ENCODE data around the gene VEGFC. TPM values are rescaled to one million over a fixed set of nuclear protein-coding genes. Genes with fewer than 3 reads are reported as not detected.

Gene VEGFC
- polyA plus RNA-seq, 1 donor (not counting 4 experiments of a cell fraction or from before 2014, with no cell fraction given): 19.4 TPM

- Histone ChIP-seq H4K20me1 (ENCODE audit: control insufficient read depth, extremely low read depth, insufficient read depth, low read length) (no peaks in the 10 kb centered on the region), H3K4me1 (ENCODE audit: control insufficient read depth, extremely low read depth, insufficient read depth, low read length) (no peaks in the 10 kb centered on the region), H3K9ac (ENCODE audit: control insufficient read depth, extremely low read depth, insufficient read depth, low read length) (no peak overlapping the region), H3K27ac (ENCODE audit: control insufficient read depth, insufficient read depth, low read length) (no peak overlapping the region), H3K27me3 (ENCODE audit: control insufficient read depth, extremely low read depth, insufficient read depth, low read length) (no peaks in the 10 kb centered on the region), H2AFZ (ENCODE audit: control insufficient read depth, low read length) (no peak overlapping the region), H3K79me2 (ENCODE audit: control insufficient read depth, insufficient read depth, low read length) (no peaks in the 10 kb centered on the region), H3K4me2 (ENCODE audit: control insufficient read depth, extremely low read depth, insufficient read depth, low read depth, low read length) (no peak overlapping the region), H3K36me3 (ENCODE audit: control insufficient read depth in 2 of 2, extremely low read depth in 1 of 2, insufficient read depth in 2 of 2, low read length in 2 of 2) (no peaks in the 10 kb centered on the region), H3K9me1 (ENCODE audit: control insufficient read depth, extremely low read depth, insufficient read depth, low read length) (no peaks in the 10 kb centered on the region), H3K4me3 (ENCODE audit: control insufficient read depth in 2 of 3, extremely low read depth in 1 of 3, insufficient read depth in 2 of 3, low read depth in 1 of 3, low read length in 3 of 3) (no peak overlapping the region), H3K9me3 (ENCODE audit: control insufficient read depth, low read depth, low read length) (no peaks in the 10 kb centered on the region)
- TF ChIP-seq, protein P1, sequence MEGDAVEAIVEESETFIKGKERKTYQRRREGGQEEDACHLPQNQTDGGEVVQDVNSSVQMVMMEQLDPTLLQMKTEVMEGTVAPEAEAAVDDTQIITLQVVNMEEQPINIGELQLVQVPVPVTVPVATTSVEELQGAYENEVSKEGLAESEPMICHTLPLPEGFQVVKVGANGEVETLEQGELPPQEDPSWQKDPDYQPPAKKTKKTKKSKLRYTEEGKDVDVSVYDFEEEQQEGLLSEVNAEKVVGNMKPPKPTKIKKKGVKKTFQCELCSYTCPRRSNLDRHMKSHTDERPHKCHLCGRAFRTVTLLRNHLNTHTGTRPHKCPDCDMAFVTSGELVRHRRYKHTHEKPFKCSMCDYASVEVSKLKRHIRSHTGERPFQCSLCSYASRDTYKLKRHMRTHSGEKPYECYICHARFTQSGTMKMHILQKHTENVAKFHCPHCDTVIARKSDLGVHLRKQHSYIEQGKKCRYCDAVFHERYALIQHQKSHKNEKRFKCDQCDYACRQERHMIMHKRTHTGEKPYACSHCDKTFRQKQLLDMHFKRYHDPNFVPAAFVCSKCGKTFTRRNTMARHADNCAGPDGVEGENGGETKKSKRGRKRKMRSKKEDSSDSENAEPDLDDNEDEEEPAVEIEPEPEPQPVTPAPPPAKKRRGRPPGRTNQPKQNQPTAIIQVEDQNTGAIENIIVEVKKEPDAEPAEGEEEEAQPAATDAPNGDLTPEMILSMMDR (optimal IDR thresholded peaks at IDR 0.05 in 1 of 3, IDR thresholded peaks at IDR 0.05 in 1 of 3, conservative IDR thresholded peaks at IDR 0.05 in 1 of 3; ENCODE audit: extremely low read depth in 1 of 3, insufficient read depth in 2 of 3, low read length in 3 of 3): no peak
- TF ChIP-seq EZH2 (IDR thresholded peaks at IDR 0.05; ENCODE audit: low read length): no peak
- DNase-seq (ENCODE audit: low read depth, low spot score): no peak
- FAIRE-seq: no peak
- dilution Hi-C loops (cut with MboI; ENCODE audit: extremely low pct_ligation_motif_present, low sequenced_read_pairs): no loop called here
Measured at GRCh38 chr4:176664964-176665363, 127.8 kb downstream of the VEGFC start.

DNA sequence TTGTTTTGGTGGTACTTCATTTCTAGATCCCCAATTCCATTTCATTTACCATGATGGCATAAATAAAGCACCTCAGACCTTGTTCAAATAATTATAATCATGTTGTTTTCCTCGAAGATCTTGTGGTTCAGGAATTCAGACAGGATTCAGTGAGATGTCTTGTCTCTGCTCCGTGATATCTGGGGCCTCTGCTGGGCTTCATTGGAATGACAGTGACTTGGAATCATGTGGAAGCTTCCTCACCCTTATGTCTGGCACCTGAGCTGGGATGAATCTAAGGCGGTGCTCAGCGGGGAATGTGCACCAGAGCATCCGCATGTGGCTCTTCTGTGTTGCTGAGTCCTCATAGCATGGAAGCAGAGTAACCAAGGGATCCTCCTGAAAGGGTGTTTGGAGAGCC, 132.2 kb downstream of the VEGFC start:
- dilution Hi-C loops (cut with MboI; ENCODE audit: extremely low pct_ligation_motif_present, low sequenced_read_pairs): no loop called here
- no peaks in the 10 kb centered on the region for H3K27me3 ChIP-seq (ENCODE audit: control insufficient read depth, extremely low read depth, insufficient read depth, low read length)
- DNase-seq (ENCODE audit: low read depth, low spot score): no peak
- no peak overlapping the region for H3K4me2 ChIP-seq (ENCODE audit: control insufficient read depth, extremely low read depth, insufficient read depth, low read depth, low read length)
- no peaks in the 10 kb centered on the region for H3K9me3 ChIP-seq (ENCODE audit: control insufficient read depth, low read depth, low read length)
- no peak overlapping the region for H3K27ac ChIP-seq (ENCODE audit: control insufficient read depth, insufficient read depth, low read length)
- no peaks in the 10 kb centered on the region for H3K36me3 ChIP-seq (ENCODE audit: control insufficient read depth in 2 of 2, extremely low read depth in 1 of 2, insufficient read depth in 2 of 2, low read length in 2 of 2)
- H3K79me2 ChIP-seq (ENCODE audit: control insufficient read depth, insufficient read depth, low read length): no peaks in the 10 kb centered on the region
- FAIRE-seq: peak; percentile 20
- H3K4me3 ChIP-seq (ENCODE audit: control insufficient read depth in 2 of 3, extremely low read depth in 1 of 3, insufficient read depth in 2 of 3, low read depth in 1 of 3, low read length in 3 of 3): no peak overlapping the region
- no peak overlapping the region for H2AFZ ChIP-seq (ENCODE audit: control insufficient read depth, low read length)
- H3K9me1 ChIP-seq (ENCODE audit: control insufficient read depth, extremely low read depth, insufficient read depth, low read length): no peaks in the 10 kb centered on the region
- TF ChIP-seq, protein P1 (optimal IDR thresholded peaks at IDR 0.05 in 1 of 3, IDR thresholded peaks at IDR 0.05 in 1 of 3, conservative IDR thresholded peaks at IDR 0.05 in 1 of 3; ENCODE audit: extremely low read depth in 1 of 3, insufficient read depth in 2 of 3, low read length in 3 of 3): peak; percentile 26 to 49 (median 36)
- TF ChIP-seq EZH2 (IDR thresholded peaks at IDR 0.05; ENCODE audit: low read length): no peak
- H4K20me1 ChIP-seq (ENCODE audit: control insufficient read depth, extremely low read depth, insufficient read depth, low read length): no peaks in the 10 kb centered on the region
- no peaks in the 10 kb centered on the region for H3K4me1 ChIP-seq (ENCODE audit: control insufficient read depth, extremely low read depth, insufficient read depth, low read length)
- H3K9ac ChIP-seq (ENCODE audit: control insufficient read depth, extremely low read depth, insufficient read depth, low read length): no peak overlapping the region

Measured in keratinocyte (primary cell).